Epithelial cell of esophagus (primary cell): ENCODE results near the gene DHRSX.
"Not testable (repeated sequence)": the region's sequence is repeated elsewhere in the genome, so short reads cannot be mapped to it uniquely, and the experiment has no call there.

Experiments
- DNase-seq: peaks from one replicate; pipeline ENCODE4 v3.0.0; 2010; ENCODE audit warnings: low read depth
- H3K4me3 ChIP-seq: 2 replicates; pipeline ENCODE4 v1.5.1; 2011; ENCODE audit warnings: mild to moderate bottlenecking, low read length, control low read depth
- CTCF ChIP-seq: IDR thresholded peaks from 2 replicates; pipeline ENCODE4 v1.5.1; 2011; ENCODE audit warnings: low read depth, mild to moderate bottlenecking, low read length, control low read depth, inconsistent platforms; ENCODE audit not compliant: insufficient read depth; ENCODE audit errors: missing control alignments

The DHRSX gene

GRCh38 chrX:2397229-2398063 is 103.3 kb downstream of the DHRSX start:
- DNase-seq: no peak
- TF ChIP-seq CTCF: no peak
- no peak overlapping the region for H3K4me3 ChIP-seq

- H3K4me3 ChIP-seq: no peak overlapping the region
- no peak for TF ChIP-seq CTCF
- no peak for DNase-seq
Measured at GRCh38 chrX:2395261-2395992, 105.3 kb downstream of the DHRSX start.

GRCh38 chrX:2391869-2392606 is 108.7 kb downstream of the DHRSX start:
- DNase-seq: peak; percentile 96
- peak; percentile 56 for TF ChIP-seq CTCF
- H3K4me3 ChIP-seq: no peak overlapping the region

- no peak for TF ChIP-seq CTCF
- DNase-seq: no peak
- no peak overlapping the region for H3K4me3 ChIP-seq
Measured at GRCh38 chrX:2390754-2391153, 110.0 kb downstream of the DHRSX start.

GRCh38 chrX:2389731-2390130 is 111.0 kb downstream of the DHRSX start:
- not testable (repeated sequence) for DNase-seq, H3K4me3 ChIP-seq

GRCh38 chrX:2389324-2389723 is 111.5 kb downstream of the DHRSX start:
- DNase-seq: no peak
- no peak for TF ChIP-seq CTCF
- no peak overlapping the region for H3K4me3 ChIP-seq

GRCh38 chrX:2388669-2389068 is 112.1 kb downstream of the DHRSX start:
- no peak for DNase-seq
- H3K4me3 ChIP-seq: no peak overlapping the region
- TF ChIP-seq CTCF: no peak
